Body of pancreas (tissue), 4 donors: Measurements from ENCODE around the gene PREX1.

Experiments used
- CTCF ChIP-seq, 7 experiments: fragments of 450-650 bp in 4 of 7; fragments of 200-600 bp in 3 of 7; sonication (generic) in 3 of 7; IDR thresholded peaks; one replicate each; pipeline ENCODE4 v1.5.1; 2016 to 2019; ENCODE audit warnings: antibody characterized with exemption in 7 of 7
- POLR2A ChIP-seq, 3 donors: fragments of 450-650 bp; IDR thresholded peaks; one replicate each; pipeline ENCODE4 v1.6.1; 2016; ENCODE audit warnings: antibody characterized with exemption in 3 of 3, mild to moderate bottlenecking in 2 of 3

GRCh38 chr20:48736636-48737035, 91.2 kb downstream of the PREX1 start:
- no peak for TF ChIP-seq CTCF (IDR thresholded peaks at IDR 0.05)
- TF ChIP-seq POLR2A (IDR thresholded peaks at IDR 0.05): no peak
